Femur (tissue), 1 donor: ENCODE data around the gene CDR2L.
A peak's percentile ranks its signal among the peaks of the same experiment; 100 is the strongest.
"Not testable (repeated sequence)": the region's sequence is repeated elsewhere in the genome, so short reads cannot be mapped to it uniquely, and the experiment has no call there.

Experiments used
- DNase-seq: peaks from one replicate; pipeline ENCODE4 v3.0.0-alpha.2; 2017

The CDR2L gene

GRCh38 chr17:75011401-75012095 lies 24.1 kb downstream of the CDR2L start:
- DNase-seq = peak; percentile 85

- DNase-seq = no peak
These were observed 24.6 kb downstream of the CDR2L start for GRCh38 chr17:75012096-75012345.

- peak; percentile 92 for DNase-seq
These were observed 25.1 kb downstream of the CDR2L start, which contains the start of gene MRPL58 for GRCh38 chr17:75012346-75013091. MRPL58 (plus strand) TSS chr17:75012670; CDS start chr17:75012687, 17 bp downstream.

- DNase-seq = no peak
These were observed 25.7 kb downstream of the CDR2L start for GRCh38 chr17:75013092-75013559.

- DNase-seq = no peak
These were observed 31.7 kb downstream of the CDR2L start for GRCh38 chr17:75019146-75019545.

- DNase-seq = no peak
These were observed 32.3 kb downstream of the CDR2L start for GRCh38 chr17:75019710-75020109.

GRCh38 chr17:75020331-75021110 lies 33.1 kb downstream of the CDR2L start:
- DNase-seq = no peak

GRCh38 chr17:75024686-75025397 lies 37.4 kb downstream of the CDR2L start:
- DNase-seq = no peak

GRCh38 chr17:75025398-75025734 lies 37.9 kb downstream of the CDR2L start:
- not testable (repeated sequence) for DNase-seq

- not testable (repeated sequence) for DNase-seq
These were observed 39.2 kb downstream of the CDR2L start for GRCh38 chr17:75026650-75027049.

- DNase-seq = no peak
These were observed 42.7 kb downstream of the CDR2L start for GRCh38 chr17:75030161-75030560.

GRCh38 chr17:75031972-75032719 lies 44.7 kb downstream of the CDR2L start:
- peak; percentile 89 for DNase-seq

GRCh38 chr17:75032720-75033280 lies 45.4 kb downstream of the CDR2L start:
- DNase-seq = peak; percentile 44

- DNase-seq = peak; percentile 97
These were observed 46.2 kb downstream of the CDR2L start for GRCh38 chr17:75033346-75034235.

- peak; percentile 94 for DNase-seq
These were observed 46.9 kb downstream of the CDR2L start for GRCh38 chr17:75034236-75034908.

- DNase-seq = peak; percentile 84
These were observed 49.3 kb downstream of the CDR2L start for GRCh38 chr17:75036643-75037268.

GRCh38 chr17:75039238-75039637 lies 51.8 kb downstream of the CDR2L start:
- DNase-seq = no peak

GRCh38 chr17:75041656-75042280 lies 54.3 kb downstream of the CDR2L start:
- no peak for DNase-seq

- not testable (repeated sequence) for DNase-seq
These were observed 56.4 kb downstream of the CDR2L start for GRCh38 chr17:75043789-75044188.
